ENCODE data around the gene KIF5A.
"Not testable (repeated sequence)": the region's sequence is repeated elsewhere in the genome, so short reads cannot be mapped to it uniquely, and the experiment has no call there.

KIF5A gene

GRCh38 chr12:57554897-57555296 is 5.1 kb downstream of the KIF5A start:
- no peak for DNase-seq (ENCODE audit: low spot score)
- TF ChIP-seq, protein P1, sequence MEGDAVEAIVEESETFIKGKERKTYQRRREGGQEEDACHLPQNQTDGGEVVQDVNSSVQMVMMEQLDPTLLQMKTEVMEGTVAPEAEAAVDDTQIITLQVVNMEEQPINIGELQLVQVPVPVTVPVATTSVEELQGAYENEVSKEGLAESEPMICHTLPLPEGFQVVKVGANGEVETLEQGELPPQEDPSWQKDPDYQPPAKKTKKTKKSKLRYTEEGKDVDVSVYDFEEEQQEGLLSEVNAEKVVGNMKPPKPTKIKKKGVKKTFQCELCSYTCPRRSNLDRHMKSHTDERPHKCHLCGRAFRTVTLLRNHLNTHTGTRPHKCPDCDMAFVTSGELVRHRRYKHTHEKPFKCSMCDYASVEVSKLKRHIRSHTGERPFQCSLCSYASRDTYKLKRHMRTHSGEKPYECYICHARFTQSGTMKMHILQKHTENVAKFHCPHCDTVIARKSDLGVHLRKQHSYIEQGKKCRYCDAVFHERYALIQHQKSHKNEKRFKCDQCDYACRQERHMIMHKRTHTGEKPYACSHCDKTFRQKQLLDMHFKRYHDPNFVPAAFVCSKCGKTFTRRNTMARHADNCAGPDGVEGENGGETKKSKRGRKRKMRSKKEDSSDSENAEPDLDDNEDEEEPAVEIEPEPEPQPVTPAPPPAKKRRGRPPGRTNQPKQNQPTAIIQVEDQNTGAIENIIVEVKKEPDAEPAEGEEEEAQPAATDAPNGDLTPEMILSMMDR (IDR thresholded peaks at IDR 0.05; ENCODE audit: borderline replicate concordance, control extremely low read depth, extremely low read depth, insufficient read depth, missing control alignments): no peak
- in situ Hi-C loops (cut with MboI; ENCODE audit: low sequenced_read_pairs, unreplicated experiment): no loop called here

DNA sequence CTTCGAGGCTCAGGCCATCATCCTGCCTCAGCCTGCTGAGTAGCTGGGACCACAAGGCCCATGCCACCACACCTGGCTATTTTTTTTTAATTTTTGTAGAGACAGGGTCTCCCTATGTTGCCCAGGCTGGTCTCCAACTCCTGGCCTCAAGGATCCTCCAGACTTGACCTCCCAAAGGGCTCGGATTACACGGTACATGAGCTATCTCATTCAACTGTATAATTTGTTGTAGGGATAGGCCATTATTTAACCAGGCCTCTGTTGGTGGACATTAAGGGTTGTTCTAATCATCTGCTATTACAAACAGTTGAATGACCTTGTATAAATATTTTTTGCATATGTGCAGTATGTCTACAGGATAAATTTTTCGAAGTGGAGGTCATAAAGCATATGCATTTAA is 9.0 kb downstream of the KIF5A start:
- TF ChIP-seq, protein P1 (IDR thresholded peaks at IDR 0.05; ENCODE audit: borderline replicate concordance, control extremely low read depth, extremely low read depth, insufficient read depth, missing control alignments): no peak
- no peak for DNase-seq (ENCODE audit: low spot score)
- in situ Hi-C loops (cut with MboI; ENCODE audit: low sequenced_read_pairs, unreplicated experiment): no loop called here

DNA sequence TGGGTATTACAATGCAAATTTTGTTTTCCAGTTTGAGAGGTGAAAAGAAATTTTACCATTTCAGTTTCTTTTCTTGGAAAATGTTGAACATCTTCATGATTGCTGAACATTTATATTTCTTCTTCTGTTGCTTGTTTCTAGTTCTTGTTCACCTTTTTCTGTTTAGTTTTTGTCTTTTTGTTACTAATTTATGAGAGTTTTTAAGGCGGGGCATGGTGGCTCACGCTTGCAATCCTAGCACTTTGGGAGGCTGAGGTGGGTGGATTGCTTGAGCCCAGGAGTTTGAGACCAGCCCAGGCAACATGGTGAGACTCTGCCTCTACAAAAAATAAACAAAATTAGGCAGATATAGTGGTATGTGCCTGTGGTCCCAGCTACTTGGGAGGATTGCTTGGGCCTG is 10.7 kb downstream of the KIF5A start:
- DNase-seq (ENCODE audit: low spot score): no peak
- TF ChIP-seq, protein P1 (IDR thresholded peaks at IDR 0.05; ENCODE audit: borderline replicate concordance, control extremely low read depth, extremely low read depth, insufficient read depth, missing control alignments): no peak
- in situ Hi-C loops (cut with MboI; ENCODE audit: low sequenced_read_pairs, unreplicated experiment): no loop called here

DNA sequence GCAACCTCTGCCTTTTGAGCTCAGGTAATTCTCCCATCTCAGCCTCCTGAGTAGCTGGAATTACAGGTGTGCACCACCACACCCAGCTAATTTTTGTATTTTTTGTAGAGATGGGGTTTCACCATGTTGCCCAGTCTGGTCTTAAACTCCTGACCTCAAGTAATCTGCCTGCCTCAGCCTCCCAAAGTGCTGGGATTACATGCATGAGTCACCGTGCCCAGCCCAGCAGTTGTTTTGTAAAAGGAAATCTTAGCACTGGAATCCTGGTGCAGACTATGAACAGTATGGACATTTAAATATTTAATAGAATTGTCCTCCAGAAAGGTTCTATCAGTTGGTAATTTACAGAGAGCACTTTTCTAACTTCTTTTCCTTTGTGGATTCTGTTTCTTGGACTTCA is 11.3 kb downstream of the KIF5A start:
- in situ Hi-C loops (cut with MboI; ENCODE audit: low sequenced_read_pairs, unreplicated experiment); DNase-seq (ENCODE audit: low spot score): not testable (repeated sequence)

- in situ Hi-C loops (cut with MboI; ENCODE audit: low sequenced_read_pairs, unreplicated experiment): no loop called here
- DNase-seq (ENCODE audit: low spot score): no peak
- TF ChIP-seq, protein P1 (IDR thresholded peaks at IDR 0.05; ENCODE audit: borderline replicate concordance, control extremely low read depth, extremely low read depth, insufficient read depth, missing control alignments): no peak
Measured at GRCh38 chr12:57563358-57563757, 13.5 kb downstream of the KIF5A start.

- TF ChIP-seq, protein P1 (IDR thresholded peaks at IDR 0.05; ENCODE audit: borderline replicate concordance, control extremely low read depth, extremely low read depth, insufficient read depth, missing control alignments): no peak
- no peak for DNase-seq (ENCODE audit: low spot score)
- in situ Hi-C loops (cut with MboI; ENCODE audit: low sequenced_read_pairs, unreplicated experiment): no loop called here
Measured at GRCh38 chr12:57564178-57564740, 14.4 kb downstream of the KIF5A start.

DNA sequence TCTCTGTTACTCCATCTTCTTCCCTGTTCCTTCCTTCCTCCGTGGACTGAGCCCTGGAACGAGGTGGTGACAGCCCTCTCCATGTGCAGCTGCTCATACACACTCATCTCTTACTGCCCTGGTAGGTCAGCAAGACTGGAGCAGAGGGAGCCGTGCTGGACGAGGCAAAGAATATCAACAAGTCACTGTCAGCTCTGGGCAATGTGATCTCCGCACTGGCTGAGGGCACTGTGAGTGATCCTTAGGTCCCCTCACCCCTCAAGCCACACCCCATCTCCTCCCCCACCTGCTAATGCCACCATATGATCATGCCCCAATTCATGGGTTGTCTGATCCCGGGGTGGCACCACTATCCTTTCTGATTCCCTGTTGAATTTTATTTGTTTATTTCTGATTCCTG is 19.0 kb downstream of the KIF5A start:
- in situ Hi-C loops (cut with MboI; ENCODE audit: low sequenced_read_pairs, unreplicated experiment): no loop called here
- DNase-seq (ENCODE audit: low spot score): no peak
- TF ChIP-seq, protein P1 (IDR thresholded peaks at IDR 0.05; ENCODE audit: borderline replicate concordance, control extremely low read depth, extremely low read depth, insufficient read depth, missing control alignments): no peak
